T-helper 17 cell (primary cell): ENCODE measurements around the gene HOXA3. TPM values are rescaled to one million over a fixed set of nuclear protein-coding genes. Genes with fewer than 3 reads are reported as not detected.

Experiments
- ATAC-seq: fragments of 150-1000 bp; cut with Tn5 transposase; 2 replicates; pipeline ENCODE4 v1.10.0; 2021; ENCODE audit warnings: mild to moderate bottlenecking, moderate library complexity
- DNase-seq, 3 donors: peaks; one replicate each; pipeline versions ENCODE4 v3.0.0 to v3.0.0-alpha.2; 2020 to 2021
- H3K9me3 ChIP-seq: one replicate; pipeline ENCODE4 v1.7.0; 2013; ENCODE audit warnings: low read length, mild to moderate bottlenecking; ENCODE audit not compliant: control insufficient read depth, poor library complexity, severe bottlenecking
- H3K27ac Mint-ChIP-seq: one replicate; pipeline ENCODE4 v1.8.0; 2022; ENCODE audit warnings: mild to moderate bottlenecking, moderate library complexity, mixed read lengths
- H3K27me3 Mint-ChIP-seq: one replicate; pipeline ENCODE4 v1.8.0; 2022; ENCODE audit warnings: mixed read lengths
- H3K36me3 Mint-ChIP-seq: one replicate; pipeline ENCODE4 v1.8.0; 2022; ENCODE audit warnings: low read depth, mixed read lengths
- H3K4me1 Mint-ChIP-seq: one replicate; pipeline ENCODE4 v1.8.0; 2022; ENCODE audit warnings: mild to moderate bottlenecking, mixed read lengths
- H3K4me3 Mint-ChIP-seq: one replicate; pipeline ENCODE4 v1.8.0; 2022; ENCODE audit warnings: mild to moderate bottlenecking, moderate library complexity, mixed read lengths
- total RNA-seq, 4 donors: library from RNA in 2 of 4; stranded (reverse) in 2 of 4; gene quantifications; one replicate each; pipeline ENCODE4 v1.2.3 and lab custom pipeline; 2022 to 2026

The HOXA3 gene
- total RNA-seq, 2 donors from 2014 or later: not detected

- peaks cover 6% of the 10 kb centered on the region for H3K4me1 Mint-ChIP-seq
- peaks cover 64% of the 10 kb centered on the region for H3K27me3 Mint-ChIP-seq
- no peak for ATAC-seq
- H3K36me3 Mint-ChIP-seq: no peaks in the 10 kb centered on the region
- no peak for DNase-seq
- H3K27ac Mint-ChIP-seq: no peak overlapping the region
- no peak overlapping the region for H3K4me3 Mint-ChIP-seq
- peaks cover 2% of the 10 kb centered on the region for H3K9me3 ChIP-seq
Observed at GRCh38 chr7:27140126-27140857, 12.1 kb downstream of the HOXA3 start.

- DNase-seq (no peak), ATAC-seq (no peak)
- H3K27me3 Mint-ChIP-seq: peaks cover 67% of the 10 kb centered on the region
- peaks cover 6% of the 10 kb centered on the region for H3K4me1 Mint-ChIP-seq
- no peak overlapping the region for H3K27ac Mint-ChIP-seq
- no peaks in the 10 kb centered on the region for H3K36me3 Mint-ChIP-seq
- peaks cover 2% of the 10 kb centered on the region for H3K9me3 ChIP-seq
- no peak overlapping the region for H3K4me3 Mint-ChIP-seq
Observed at GRCh38 chr7:27139334-27140125, 12.9 kb downstream of the HOXA3 start.

- no peak for DNase-seq
- ATAC-seq: no peak
Observed at GRCh38 chr7:27138985-27139333, 13.4 kb downstream of the HOXA3 start.

GRCh38 chr7:27138472-27138871 lies 13.9 kb downstream of the HOXA3 start:
- H3K4me1 Mint-ChIP-seq: peaks cover 6% of the 10 kb centered on the region
- ATAC-seq: no peak
- H3K27ac Mint-ChIP-seq: no peak overlapping the region
- H3K27me3 Mint-ChIP-seq: peaks cover 78% of the 10 kb centered on the region
- peaks cover 2% of the 10 kb centered on the region for H3K9me3 ChIP-seq
- no peaks in the 10 kb centered on the region for H3K36me3 Mint-ChIP-seq
- DNase-seq: no peak
- no peak overlapping the region for H3K4me3 Mint-ChIP-seq

More at GRCh38 chr7:27138985-27139333, 13.4 kb downstream of the HOXA3 start:
- H3K9me3 ChIP-seq: peaks cover 2% of the 10 kb centered on the region
- Mint-ChIP-seq H3K4me3 (no peak overlapping the region), H3K27me3 (peaks cover 73% of the 10 kb centered on the region), H3K4me1 (peaks cover 6% of the 10 kb centered on the region), H3K36me3 (no peaks in the 10 kb centered on the region), H3K27ac (no peak overlapping the region)

- H3K27ac Mint-ChIP-seq: no peak overlapping the region
- no peaks in the 10 kb centered on the region for H3K36me3 Mint-ChIP-seq
- DNase-seq (no peak), ATAC-seq (no peak)
- H3K27me3 Mint-ChIP-seq: peaks cover 79% of the 10 kb centered on the region
- H3K9me3 ChIP-seq: peaks cover 2% of the 10 kb centered on the region
- no peak overlapping the region for H3K4me3 Mint-ChIP-seq
- peaks cover 6% of the 10 kb centered on the region for H3K4me1 Mint-ChIP-seq
Observed at GRCh38 chr7:27137640-27138315, 14.6 kb downstream of the HOXA3 start.

GRCh38 chr7:27134392-27134791 lies 18.0 kb downstream of the HOXA3 start:
- Mint-ChIP-seq H3K27ac (no peak overlapping the region), H3K36me3 (no peaks in the 10 kb centered on the region), H3K4me1 (peaks cover 2% of the 10 kb centered on the region), H3K27me3 (peaks cover 73% of the 10 kb centered on the region), H3K4me3 (no peak overlapping the region)
- ATAC-seq (no peak), DNase-seq (no peak)
- peaks cover 2% of the 10 kb centered on the region for H3K9me3 ChIP-seq

- Mint-ChIP-seq H3K27ac (no peak overlapping the region), H3K4me3 (no peak overlapping the region), H3K27me3 (peaks cover 77% of the 10 kb centered on the region), H3K36me3 (no peaks in the 10 kb centered on the region), H3K4me1 (peaks cover 2% of the 10 kb centered on the region)
- DNase-seq (no peak), ATAC-seq (no peak)
- H3K9me3 ChIP-seq: peaks cover 2% of the 10 kb centered on the region
Observed at GRCh38 chr7:27133409-27134231, 18.8 kb downstream of the HOXA3 start.

GRCh38 chr7:27132978-27133377 lies 19.4 kb downstream of the HOXA3 start:
- Mint-ChIP-seq H3K27me3 (peaks cover 77% of the 10 kb centered on the region), H3K4me1 (peaks cover 2% of the 10 kb centered on the region), H3K4me3 (no peak overlapping the region), H3K36me3 (no peaks in the 10 kb centered on the region), H3K27ac (no peak overlapping the region)
- peaks cover 2% of the 10 kb centered on the region for H3K9me3 ChIP-seq
- DNase-seq (no peak), ATAC-seq (no peak)

- Mint-ChIP-seq H3K4me3 (no peak overlapping the region), H3K27me3 (peaks cover 77% of the 10 kb centered on the region), H3K36me3 (no peaks in the 10 kb centered on the region), H3K4me1 (peaks cover 2% of the 10 kb centered on the region), H3K27ac (no peak overlapping the region)
- no peak for DNase-seq
- H3K9me3 ChIP-seq: peaks cover 1% of the 10 kb centered on the region
- ATAC-seq: no peak
Observed at GRCh38 chr7:27132214-27132613, 20.2 kb downstream of the HOXA3 start.

- no peak for ATAC-seq
- Mint-ChIP-seq H3K4me1 (peaks cover 2% of the 10 kb centered on the region), H3K36me3 (no peaks in the 10 kb centered on the region)
Observed at GRCh38 chr7:27131390-27131819, 21.0 kb downstream of the HOXA3 start.

GRCh38 chr7:27130540-27131389 lies 21.6 kb downstream of the HOXA3 start, which contains the start of gene HOXA4:
TSS of gene HOXA4 (minus strand) at chr7:27130757. CDS start at chr7:27130733, 24 bp downstream.
- peaks cover 77% of the 10 kb centered on the region for H3K27me3 Mint-ChIP-seq
- peak within 1 kb of the TSS; percentile 75 for H3K4me3 Mint-ChIP-seq
- H3K4me1 Mint-ChIP-seq: peaks cover 2% of the 10 kb centered on the region
- ATAC-seq: peak; percentile 94
- no peak within 1 kb of the TSS for H3K27ac Mint-ChIP-seq
- H3K9me3 ChIP-seq: no peaks in the 10 kb centered on the region
- peak; percentile 62 to 66 (median 66) for DNase-seq
- H3K36me3 Mint-ChIP-seq: no peaks in the 10 kb centered on the region

More at GRCh38 chr7:27131390-27131819, 21.0 kb downstream of the HOXA3 start:
- no peak for DNase-seq
- Mint-ChIP-seq H3K4me3 (peak overlapping the region; percentile 75), H3K27ac (no peak overlapping the region), H3K27me3 (peaks cover 77% of the 10 kb centered on the region)
- H3K9me3 ChIP-seq: no peaks in the 10 kb centered on the region
